Stomach smooth muscle (tissue), 2 donors: ENCODE results near the gene MEIS3.

Experiments
- H3K27ac ChIP-seq: one replicate; pipeline ENCODE4 v1.7.0; 2013; ENCODE audit warnings: mild to moderate bottlenecking, low read length, inconsistent platforms
- H3K27me3 ChIP-seq, 2 donors: one replicate each; pipeline ENCODE4 v1.7.0; 2013; ENCODE audit warnings: low read length in 2 of 2; ENCODE audit not compliant: insufficient read depth in 2 of 2, control insufficient read depth in 1 of 2
- H3K36me3 ChIP-seq, 2 donors: one replicate each; pipeline ENCODE4 v1.7.0; 2013; ENCODE audit warnings: low read length in 2 of 2; ENCODE audit not compliant: control insufficient read depth in 2 of 2, insufficient read depth in 2 of 2
- H3K4me1 ChIP-seq: one replicate; pipeline ENCODE4 v1.7.0; 2013; ENCODE audit warnings: low read length; ENCODE audit not compliant: control insufficient read depth, insufficient read depth
- H3K4me3 ChIP-seq, 2 donors: one replicate each; pipeline ENCODE4 v1.7.0; 2013; ENCODE audit warnings: low read length in 2 of 2
- H3K9ac ChIP-seq, 2 donors: one replicate each; pipeline ENCODE4 v1.7.0; 2013; ENCODE audit warnings: low read length in 2 of 2, mild to moderate bottlenecking in 1 of 2
- H3K9me3 ChIP-seq, 2 donors: one replicate each; pipeline ENCODE4 v1.7.0; 2013; ENCODE audit warnings: low read length in 2 of 2; ENCODE audit not compliant: control insufficient read depth in 2 of 2
- donor health status: healthy.
- donor health status: Pancreatic carcinoma.

Gene MEIS3

DNA sequence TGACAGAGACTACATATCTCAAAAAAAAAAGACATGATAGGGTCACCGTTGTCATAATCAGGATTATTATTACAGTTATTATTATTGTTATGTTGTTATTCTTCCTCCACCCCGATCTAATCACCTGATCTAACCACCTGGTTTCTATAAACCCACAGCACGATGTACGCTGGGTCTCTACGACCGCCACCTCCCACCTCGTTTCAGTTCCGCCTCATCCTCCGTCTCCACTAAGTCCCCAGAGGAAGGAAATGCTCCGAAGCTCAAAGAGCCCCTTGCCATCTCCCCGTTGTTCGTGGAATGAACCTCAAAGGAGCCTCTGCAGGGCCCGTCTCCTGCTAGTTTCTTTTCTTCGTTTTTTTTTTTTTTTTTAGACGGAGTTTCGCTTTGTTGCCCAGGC lies 15.9 kb upstream of the MEIS3 start:
- Histone ChIP-seq H3K9me3 (no peaks in the 10 kb centered on the region), H3K27me3 (peaks cover 3 to 7% of the 10 kb centered on the region in 2 donors), H3K4me3 (no peak overlapping the region), H3K9ac (no peak overlapping the region), H3K4me1 (peaks cover 9% of the 10 kb centered on the region), H3K27ac (no peak overlapping the region), H3K36me3 (peaks cover 3 to 4% of the 10 kb centered on the region in 2 donors)

DNA sequence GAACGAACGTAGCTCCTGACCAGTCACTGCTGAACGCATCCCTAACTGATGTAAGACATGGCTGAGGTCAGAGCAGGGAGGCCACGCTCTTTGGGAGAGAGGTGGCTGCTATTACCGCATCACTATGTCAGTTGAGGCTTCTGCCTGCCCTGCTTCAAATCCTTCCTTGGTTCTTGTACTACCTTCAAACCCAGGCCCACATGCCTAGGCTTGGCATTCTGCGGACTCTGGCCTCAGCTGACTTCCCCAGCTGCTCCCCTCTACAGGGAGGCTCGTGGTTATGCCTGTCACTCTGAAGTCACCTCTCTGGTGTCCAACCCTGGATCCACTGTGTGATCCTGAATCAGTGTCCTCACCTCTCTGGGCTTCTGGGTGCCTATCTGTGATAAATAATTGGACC lies 14.8 kb upstream of the MEIS3 start:
- Histone ChIP-seq H3K27me3 (peaks cover 3 to 7% of the 10 kb centered on the region in 2 donors), H3K4me3 (no peak overlapping the region), H3K9ac (no peak overlapping the region), H3K36me3 (peaks cover 3 to 4% of the 10 kb centered on the region in 2 donors), H3K27ac (no peak overlapping the region), H3K4me1 (peaks cover 15% of the 10 kb centered on the region), H3K9me3 (no peaks in the 10 kb centered on the region)

DNA sequence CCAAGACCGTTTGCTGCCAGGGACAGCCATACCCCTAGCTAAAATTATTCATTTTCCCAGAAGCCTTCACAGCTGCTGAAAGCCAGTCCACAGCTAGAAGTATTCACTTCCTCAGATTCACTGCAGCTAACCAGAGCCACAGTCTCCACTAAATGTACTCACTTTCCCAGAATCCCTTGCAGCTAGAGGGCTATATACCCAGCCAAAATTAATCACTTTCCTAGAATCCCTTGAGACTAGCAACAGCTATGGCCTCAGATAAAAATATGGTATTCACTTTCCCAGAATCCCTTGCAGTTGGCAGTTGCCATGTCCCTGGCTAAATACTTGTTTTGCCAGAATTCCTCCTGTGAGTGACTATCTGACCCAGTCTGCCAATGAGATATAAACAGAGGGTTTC lies 13.8 kb upstream of the MEIS3 start:
- peaks cover 3 to 4% of the 10 kb centered on the region in 2 donors for H3K36me3 ChIP-seq

DNA sequence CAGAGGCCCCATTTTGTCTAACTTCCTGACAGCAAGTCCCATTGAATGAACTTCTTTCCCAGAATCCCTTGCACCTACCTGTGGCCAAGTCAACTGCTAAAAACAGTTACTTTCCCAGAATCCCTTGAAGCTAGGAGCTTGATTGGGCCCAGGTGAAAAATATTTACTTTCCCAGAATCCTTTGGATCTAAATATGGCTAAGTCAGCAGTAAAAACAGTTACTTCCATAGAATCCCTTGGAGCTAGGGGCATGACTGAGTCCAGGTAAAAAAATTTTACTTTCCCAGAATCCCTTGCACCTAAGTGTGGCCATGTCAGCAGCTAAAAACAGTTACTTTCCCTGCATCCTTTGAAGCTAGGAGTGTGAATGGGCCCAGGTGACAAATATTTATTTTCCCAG lies 13.2 kb upstream of the MEIS3 start:
- Histone ChIP-seq H3K9ac (no peak overlapping the region), H3K4me3 (no peak overlapping the region), H3K4me1 (peaks cover 29% of the 10 kb centered on the region), H3K9me3 (no peaks in the 10 kb centered on the region), H3K36me3 (peaks cover 3 to 4% of the 10 kb centered on the region in 2 donors), H3K27ac (no peak overlapping the region), H3K27me3 (peaks cover 3 to 7% of the 10 kb centered on the region in 2 donors)

More for the DNA sequence above, 13.8 kb upstream of the MEIS3 start:
- H3K27ac ChIP-seq, result no peak overlapping the region
- H3K4me1 ChIP-seq, result peaks cover 23% of the 10 kb centered on the region
- no peak overlapping the region for H3K9ac ChIP-seq
- peaks cover 3 to 7% of the 10 kb centered on the region in 2 donors for H3K27me3 ChIP-seq
- H3K4me3 ChIP-seq, result no peak overlapping the region
- no peaks in the 10 kb centered on the region for H3K9me3 ChIP-seq

DNA sequence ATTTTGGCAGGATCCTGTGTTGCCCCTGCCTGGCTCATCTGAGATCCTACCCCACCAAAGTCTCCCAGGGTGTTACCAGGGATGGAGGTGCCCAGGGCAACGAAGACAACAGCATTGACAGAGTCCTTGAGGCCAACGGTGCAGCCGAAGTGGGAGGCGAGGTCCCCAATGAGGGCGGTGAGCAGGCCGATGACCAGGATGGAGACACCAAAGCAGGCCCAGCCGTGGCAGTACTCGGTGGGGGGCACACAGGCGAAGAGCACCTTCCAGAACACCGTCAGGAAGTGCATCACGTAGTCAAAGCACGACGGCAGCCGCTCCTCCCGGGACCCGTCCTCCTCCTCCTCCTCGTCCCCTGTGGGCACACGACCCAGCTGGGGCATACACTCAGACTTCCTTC lies 12.8 kb upstream of the MEIS3 start:
- Histone ChIP-seq H3K9me3 (no peaks in the 10 kb centered on the region), H3K9ac (no peak overlapping the region), H3K36me3 (peaks cover 3 to 4% of the 10 kb centered on the region in 2 donors), H3K4me1 (peaks cover 31% of the 10 kb centered on the region), H3K27me3 (peaks cover 3 to 7% of the 10 kb centered on the region in 2 donors), H3K4me3 (no peak overlapping the region), H3K27ac (no peak overlapping the region)

DNA sequence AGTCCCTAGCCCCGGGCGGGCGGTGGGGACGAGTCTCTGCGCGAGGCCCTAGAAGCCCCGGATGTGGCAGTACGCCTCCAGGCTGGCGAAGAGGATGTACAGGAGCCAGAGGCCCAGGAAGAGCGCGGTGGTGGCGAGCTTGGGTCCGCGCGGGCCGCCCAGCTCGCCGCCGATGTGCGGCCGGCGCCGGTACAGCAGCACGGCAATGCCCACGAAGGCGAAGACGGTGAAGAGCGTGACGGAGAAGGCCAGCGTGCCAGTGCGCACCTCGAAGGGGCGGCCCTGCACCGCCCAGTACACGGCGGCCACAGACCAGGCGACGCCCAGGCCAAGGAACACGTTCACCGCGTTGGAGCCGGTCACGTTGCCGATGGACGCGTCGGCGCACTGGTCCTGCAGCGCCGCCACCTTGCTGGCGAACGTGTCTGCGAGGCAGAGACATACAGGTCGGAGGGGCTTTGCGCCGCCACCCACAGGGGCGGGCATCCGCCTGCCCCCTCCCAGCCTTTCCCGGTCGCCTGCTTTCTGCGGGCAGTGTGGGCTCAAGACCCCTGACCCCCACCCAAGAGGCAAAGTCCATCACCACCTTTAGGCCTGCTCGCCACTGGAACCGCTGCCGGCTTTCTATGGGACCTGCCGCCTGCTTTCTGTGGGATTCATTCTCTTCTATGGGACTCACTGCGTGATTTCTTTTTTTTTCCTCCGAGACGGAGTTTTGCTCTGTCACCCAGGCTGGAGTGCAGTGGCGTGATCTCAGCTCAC lies 10.9 kb upstream of the MEIS3 start:
- H3K9ac ChIP-seq, result no peak overlapping the region
- H3K9me3 ChIP-seq, result no peaks in the 10 kb centered on the region
- peaks cover 3 to 12% of the 10 kb centered on the region in 2 donors for H3K27me3 ChIP-seq
- no peak overlapping the region for H3K4me3 ChIP-seq
- no peak overlapping the region for H3K27ac ChIP-seq
- H3K36me3 ChIP-seq, result peaks cover 3 to 4% of the 10 kb centered on the region in 2 donors
- peaks cover 25% of the 10 kb centered on the region for H3K4me1 ChIP-seq

DNA sequence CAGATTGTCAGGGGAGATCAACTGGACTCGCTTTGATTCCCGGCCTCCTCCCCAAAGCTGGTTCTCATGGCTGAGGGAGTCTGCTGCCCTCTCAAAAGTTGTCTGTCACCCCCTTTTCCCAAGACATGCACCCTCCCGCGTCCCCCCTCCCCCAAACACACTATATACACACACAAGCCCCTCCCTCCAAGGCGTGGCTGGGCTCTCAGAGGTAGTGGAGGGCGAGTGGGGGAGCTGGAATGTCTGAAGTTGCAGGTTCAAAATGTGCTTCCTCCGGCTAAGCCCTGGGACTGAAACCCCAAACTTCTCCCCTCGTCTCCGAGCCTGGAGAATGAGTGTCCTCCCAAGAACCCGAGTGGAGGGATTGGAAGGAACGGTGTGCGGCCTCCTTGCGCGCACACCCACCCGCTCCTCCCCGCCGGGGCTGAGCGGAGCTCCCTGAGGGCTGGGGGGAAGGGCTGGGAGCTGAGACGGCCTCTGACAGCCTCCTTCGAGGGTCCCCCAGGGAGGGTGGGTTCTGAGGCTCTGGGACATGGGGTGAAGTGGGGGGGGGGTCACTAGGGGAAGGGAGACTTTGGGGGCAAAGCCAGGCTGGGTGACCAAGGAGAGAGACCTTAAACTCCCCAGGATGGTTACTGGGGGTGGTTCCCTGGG lies 9.9 kb upstream of the MEIS3 start:
- no peaks in the 10 kb centered on the region for H3K9me3 ChIP-seq
- H3K4me3 ChIP-seq, result no peak overlapping the region
- no peak overlapping the region for H3K27ac ChIP-seq
- H3K9ac ChIP-seq, result no peak overlapping the region
- peaks cover 2 to 4% of the 10 kb centered on the region in 2 donors for H3K36me3 ChIP-seq
- H3K4me1 ChIP-seq, result peaks cover 25% of the 10 kb centered on the region
- H3K27me3 ChIP-seq, result peaks cover 3 to 17% of the 10 kb centered on the region in 2 donors

DNA sequence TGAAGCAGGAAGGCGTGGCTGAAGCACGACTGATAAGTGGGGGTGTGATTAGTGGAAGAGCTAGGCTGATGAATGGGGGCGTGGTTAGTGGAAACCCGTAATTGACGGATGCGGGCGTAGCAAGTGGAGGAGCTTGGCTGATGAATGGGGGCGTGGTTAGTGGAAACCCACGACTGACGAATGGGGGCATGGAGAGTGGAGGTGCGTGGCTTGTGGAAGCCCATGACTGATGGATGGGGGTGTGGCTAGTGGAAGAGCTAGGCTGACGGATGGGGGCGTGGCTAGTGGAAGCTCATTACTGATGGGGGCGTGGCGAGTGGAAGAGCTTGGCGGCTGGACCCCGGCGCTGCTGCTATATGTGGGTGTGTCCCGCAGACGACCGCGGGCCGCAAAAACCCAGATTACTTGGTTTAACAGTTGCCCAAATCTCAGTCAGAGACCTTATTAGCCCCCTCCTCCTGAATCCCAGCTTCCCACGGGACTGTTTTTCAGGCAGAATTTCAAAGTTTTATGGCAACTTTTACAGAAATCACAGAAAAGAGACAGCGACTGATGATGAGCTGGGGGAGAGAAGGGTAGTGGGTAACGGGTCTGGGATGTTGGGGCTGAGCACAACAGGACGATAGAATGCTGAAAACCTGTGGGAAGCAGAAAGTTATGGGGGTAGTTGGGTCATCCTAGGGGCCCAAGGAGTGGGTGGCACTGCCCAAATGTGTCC lies 9.0 kb upstream of the MEIS3 start:
- H3K36me3 ChIP-seq, result no peaks in the 10 kb centered on the region
- H3K27me3 ChIP-seq, result peaks cover 9 to 24% of the 10 kb centered on the region in 2 donors
- H3K4me3 ChIP-seq, result peak overlapping the region; percentile 29 to 65
- no peak overlapping the region for H3K9ac ChIP-seq
- no peaks in the 10 kb centered on the region for H3K9me3 ChIP-seq
- peaks cover 25% of the 10 kb centered on the region for H3K4me1 ChIP-seq
- H3K27ac ChIP-seq, result peak overlapping the region; percentile 67

DNA sequence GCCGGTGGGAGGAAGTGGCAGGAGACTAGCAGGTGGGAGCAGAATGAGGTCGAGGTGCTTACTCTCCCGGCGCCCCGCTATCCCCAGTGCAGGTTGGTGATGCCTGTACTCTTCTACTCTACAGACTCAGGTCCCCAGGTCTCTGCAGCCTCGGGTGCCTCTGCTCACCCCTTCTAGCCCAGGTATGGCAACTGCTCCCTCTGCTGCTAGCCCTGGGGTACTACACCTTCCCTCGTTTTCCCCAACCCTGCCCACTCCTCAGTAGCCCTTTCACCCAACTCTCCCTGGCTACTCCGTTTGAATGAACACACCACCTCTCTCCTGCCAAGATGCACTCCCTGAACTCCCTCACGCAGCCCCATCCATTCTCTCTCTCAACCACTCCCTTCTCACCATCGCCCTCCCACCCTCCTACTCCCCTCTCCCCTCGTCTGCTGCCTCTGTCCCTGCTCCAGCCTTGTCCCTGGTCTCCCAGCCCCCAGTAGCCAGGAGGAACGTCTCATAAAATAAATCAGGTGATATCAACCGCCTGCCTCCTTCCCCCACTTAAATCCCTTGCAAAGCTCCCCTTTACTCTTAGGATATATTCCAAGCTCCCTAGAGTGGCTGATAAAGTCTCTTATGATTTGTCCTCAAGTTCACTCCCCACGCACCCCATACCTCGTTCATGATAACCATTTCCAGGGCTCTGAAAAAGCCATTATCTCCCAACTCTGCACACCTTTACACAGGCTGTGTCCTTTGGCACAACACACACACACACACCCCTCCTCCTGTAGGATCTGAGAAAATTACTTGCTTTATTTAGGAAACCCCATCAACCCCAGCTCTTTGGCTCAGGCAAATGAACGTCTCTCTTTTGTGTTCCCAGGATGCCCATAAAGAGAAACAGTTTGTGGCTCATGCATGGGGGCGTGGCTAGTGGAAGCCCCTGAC lies 8.2 kb upstream of the MEIS3 start:
- peak overlapping the region; percentile 67 for H3K27ac ChIP-seq
- peak overlapping the region; percentile 24 to 36 for H3K9ac ChIP-seq

More for the DNA sequence above, 8.2 kb upstream of the MEIS3 start:
- no peaks in the 10 kb centered on the region for H3K9me3 ChIP-seq
- peak overlapping the region in 1 of 2 donors; percentile 65 for H3K4me3 ChIP-seq
- H3K36me3 ChIP-seq, result no peaks in the 10 kb centered on the region
- H3K27me3 ChIP-seq, result peaks cover 15 to 32% of the 10 kb centered on the region in 2 donors
- H3K4me1 ChIP-seq, result peaks cover 25% of the 10 kb centered on the region
